Endodermal cell (in vitro differentiated cells): Measurements from ENCODE around the gene USP49. TPM values are rescaled to one million over a fixed set of nuclear protein-coding genes. Genes with fewer than 3 reads are reported as not detected.

Source experiments
- DNase-seq: peaks from one replicate; pipeline ENCODE4 v3.0.0-alpha.2; 2017
- H3K27ac ChIP-seq: 2 replicates; pipeline ENCODE4 v1.5.1; 2013; ENCODE audit warnings: mild to moderate bottlenecking, low read depth, low read length, moderate library complexity
- H3K27me3 ChIP-seq: 2 replicates; pipeline ENCODE4 v1.6.1; 2013; ENCODE audit warnings: mild to moderate bottlenecking, low read length, moderate library complexity; ENCODE audit not compliant: insufficient read depth, control insufficient read depth, poor library complexity, severe bottlenecking
- H3K36me3 ChIP-seq: 2 replicates; pipeline ENCODE4 v1.7.0; 2013; ENCODE audit warnings: mild to moderate bottlenecking, low read length, moderate library complexity; ENCODE audit not compliant: control insufficient read depth, insufficient read depth
- H3K4me1 ChIP-seq: one replicate; pipeline ENCODE4 v1.7.0; 2013; ENCODE audit warnings: low read length; ENCODE audit not compliant: control insufficient read depth, insufficient read depth
- H3K4me3 ChIP-seq: 2 replicates; pipeline ENCODE4 v1.5.1; 2013; ENCODE audit warnings: mild to moderate bottlenecking, low read length, moderate library complexity
- H3K9ac ChIP-seq: 2 replicates; pipeline ENCODE4 v1.6.1; 2013; ENCODE audit warnings: mild to moderate bottlenecking, low read length, moderate library complexity; ENCODE audit not compliant: poor library complexity, severe bottlenecking; ENCODE audit errors: extremely low read depth
- H3K9me3 ChIP-seq: 2 replicates; pipeline ENCODE4 v1.6.1; 2013; ENCODE audit warnings: mild to moderate bottlenecking, low read length, moderate library complexity; ENCODE audit not compliant: control insufficient read depth
- H3K27ac Mint-ChIP-seq: 2 replicates; pipeline ENCODE4 v1.8.0; 2020; ENCODE audit warnings: mixed read lengths
- H3K27me3 Mint-ChIP-seq: 2 replicates; pipeline ENCODE4 v1.8.0; 2021; ENCODE audit warnings: mild to moderate bottlenecking, mixed read lengths; ENCODE audit not compliant: insufficient read depth
- H3K36me3 Mint-ChIP-seq: 2 replicates; pipeline ENCODE4 v1.8.0; 2020; ENCODE audit warnings: low read depth, mixed read lengths
- H3K4me1 Mint-ChIP-seq: 2 replicates; pipeline ENCODE4 v1.8.0; 2020; ENCODE audit warnings: mixed read lengths
- H3K4me3 Mint-ChIP-seq: 2 replicates; pipeline ENCODE4 v1.8.0; 2020; ENCODE audit warnings: mild to moderate bottlenecking, moderate library complexity, mixed read lengths
- H3K9me3 Mint-ChIP-seq: 2 replicates; pipeline ENCODE4 v1.8.0; 2020; ENCODE audit warnings: mild to moderate bottlenecking, mixed read lengths
- CTCF ChIP-seq: fragments of 200-600 bp; sonication (generic); conservative IDR thresholded peaks from 2 replicates; pipeline ENCODE4 v1.5.0; 2021; ENCODE audit warnings: antibody characterized with exemption, mild to moderate bottlenecking
- WGBS, 2 experiments: methylation state at CpG; one replicate each; pipeline versions ENCODE4 v1.1.5 to v1.1.7; 2013; ENCODE audit warnings: missing lambda C conversion rate in 2 of 2, mixed read lengths in 1 of 2; ENCODE audit not compliant: insufficient coverage in 1 of 2, insufficient read length in 1 of 2; 5-methylcytosine and 5-hydroxymethylcytosine counted together
- total RNA-seq, 2 donors: library from RNA; stranded (reverse); fragmentation: NEBNext Ultra II Directional in 1 of 2; extraction: Animal tissue kit (Norgen Biotek cat#: 25700) in 1 of 2; gene quantifications; 2 replicates in 1 of 2; 3 replicates in 1 of 2; pipeline ENCODE4 v1.2.1, GENCODE V29; 2021

The USP49 gene
- total RNA-seq, 2 donors from 2014 or later: 14.0 to 18.9 TPM

- H3K36me3 Mint-ChIP-seq: peaks cover 31% of the 10 kb centered on the region
Observed at GRCh38 chr6:41789390-41789724, 105.8 kb downstream of the USP49 start.

GRCh38 chr6:41787219-41787917, 107.8 kb downstream of the USP49 start, which contains the start of gene TOMM6:
TSS of gene TOMM6 (plus strand) at chr6:41787694. CDS start at chr6:41787698, 4 bp downstream.
- peaks cover 3% of the 10 kb centered on the region for H3K4me1 Mint-ChIP-seq
- WGBS, 2 experiments: 0 to 1% methylated on average over 25 to 55 of the region's 55 CpGs
- DNase-seq: peak; percentile 98
- peaks cover 35% of the 10 kb centered on the region for H3K27me3 ChIP-seq
- peaks cover 40% of the 10 kb centered on the region for H3K27me3 Mint-ChIP-seq
- peak; percentile 96 for TF ChIP-seq CTCF
- no peaks in the 10 kb centered on the region for H3K9me3 Mint-ChIP-seq
- H3K4me3 ChIP-seq: peak within 1 kb of the TSS; percentile 100
- peaks cover 28% of the 10 kb centered on the region for H3K36me3 Mint-ChIP-seq
- H3K27ac Mint-ChIP-seq: peak within 1 kb of the TSS; percentile 98
- peak within 1 kb of the TSS; percentile 98 for H3K9ac ChIP-seq
- no peaks in the 10 kb centered on the region for H3K4me1 ChIP-seq
- peaks cover 34% of the 10 kb centered on the region for H3K36me3 ChIP-seq
- H3K4me3 Mint-ChIP-seq: peak within 1 kb of the TSS; percentile 97
- peak within 1 kb of the TSS; percentile 81 for H3K27ac ChIP-seq
- H3K9me3 ChIP-seq: no peaks in the 10 kb centered on the region

More at GRCh38 chr6:41789390-41789724, 105.8 kb downstream of the USP49 start:
- Mint-ChIP-seq H3K4me3 (peak overlapping the region; percentile 97), H3K27ac (peak overlapping the region; percentile 39), H3K4me1 (peaks cover 3% of the 10 kb centered on the region), H3K9me3 (no peaks in the 10 kb centered on the region), H3K27me3 (peaks cover 20% of the 10 kb centered on the region)
- no peak for TF ChIP-seq CTCF
- Histone ChIP-seq H3K36me3 (peaks cover 38% of the 10 kb centered on the region), H3K27ac (no peak overlapping the region), H3K4me3 (no peak overlapping the region), H3K4me1 (no peaks in the 10 kb centered on the region), H3K9ac (no peak overlapping the region), H3K27me3 (peaks cover 16% of the 10 kb centered on the region), H3K9me3 (no peaks in the 10 kb centered on the region)
- WGBS, 2 experiments: 89 to 98% methylated on average over 3 of the region's 3 CpGs
- peak; percentile 19 for DNase-seq

- H3K36me3 ChIP-seq: peaks cover 27% of the 10 kb centered on the region
- H3K27me3 ChIP-seq: peaks cover 40% of the 10 kb centered on the region
- no peaks in the 10 kb centered on the region for H3K9me3 ChIP-seq
- Mint-ChIP-seq H3K27ac (peak overlapping the region; percentile 98), H3K4me3 (peak overlapping the region; percentile 97), H3K9me3 (no peaks in the 10 kb centered on the region), H3K36me3 (peaks cover 20% of the 10 kb centered on the region), H3K27me3 (peaks cover 47% of the 10 kb centered on the region), H3K4me1 (peaks cover 3% of the 10 kb centered on the region)
- H3K9ac ChIP-seq: peak overlapping the region; percentile 98
- 0 to 1% methylated on average over 26 to 58 of the region's 58 CpGs for WGBS, 2 experiments
- H3K4me3 ChIP-seq: peak overlapping the region; percentile 100
- peak; percentile 86 for TF ChIP-seq CTCF
- H3K27ac ChIP-seq: peak overlapping the region; percentile 59
- DNase-seq: peak; percentile 96
- no peaks in the 10 kb centered on the region for H3K4me1 ChIP-seq
Observed at GRCh38 chr6:41786451-41787218, 108.5 kb downstream of the USP49 start.
